ENCODE results near the gene RASSF1. TPM values are rescaled to one million over a fixed set of nuclear protein-coding genes. Genes with fewer than 3 reads are reported as not detected.
"Not testable (repeated sequence)": the region's sequence is repeated elsewhere in the genome, so short reads cannot be mapped to it uniquely, and the experiment has no call there.

RASSF1 gene
- total RNA-seq, 1 experiment from 2014 or later: 28.1 TPM

DNA sequence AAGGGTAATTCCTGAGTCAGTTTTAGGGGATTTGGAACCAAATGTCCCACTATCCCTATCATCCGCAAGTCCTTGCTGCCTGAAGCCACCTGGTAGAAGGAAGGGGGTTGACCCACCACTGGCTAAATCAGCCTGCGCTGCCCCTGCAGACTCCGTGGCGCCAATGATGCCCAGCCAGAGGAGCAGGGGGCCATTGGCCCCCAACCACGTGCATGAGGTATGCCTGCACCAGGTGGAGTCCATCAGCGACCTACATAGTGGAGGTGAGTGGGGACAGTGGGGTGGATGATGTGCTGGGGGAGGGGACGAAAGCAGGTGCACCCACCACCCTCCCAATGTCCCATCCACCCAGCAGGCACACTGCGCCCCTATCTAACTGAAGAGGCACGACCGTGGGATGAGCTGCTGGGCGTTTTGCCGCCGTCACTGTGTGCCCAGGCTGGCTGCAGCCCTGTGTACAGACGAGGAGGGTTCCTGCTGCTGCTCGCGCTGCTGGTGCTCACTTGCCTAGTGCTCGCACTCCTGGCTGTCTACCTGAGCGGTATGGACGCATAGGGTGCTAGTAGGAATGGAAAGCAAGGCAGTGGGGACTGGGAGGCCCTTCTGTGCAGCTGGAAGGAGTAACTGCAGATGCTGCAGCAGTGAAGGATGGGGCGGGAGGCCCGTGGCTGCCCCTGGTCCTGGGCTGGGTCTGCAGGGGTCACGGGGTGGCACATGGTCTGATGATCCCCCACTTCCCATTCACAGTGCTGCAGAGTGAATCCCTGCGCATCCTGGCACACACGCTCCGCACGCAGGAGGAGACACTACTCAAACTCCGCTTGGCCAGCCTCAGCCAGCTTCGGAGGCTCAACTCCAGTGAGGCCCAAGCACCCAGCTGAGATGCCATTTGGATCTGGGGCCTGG lies 54.1 kb downstream of the RASSF1 start:
- Mint-ChIP-seq H3K27me3 (ENCODE audit: insufficient read depth, unreplicated experiment) (no peaks in the 10 kb centered on the region), H3K36me3 (ENCODE audit: insufficient read depth, unreplicated experiment) (peaks cover 24% of the 10 kb centered on the region), H3K9me3 (ENCODE audit: unreplicated experiment) (no peaks in the 10 kb centered on the region), H3K27ac (ENCODE audit: unreplicated experiment) (no peak overlapping the region), H3K4me3 (ENCODE audit: unreplicated experiment) (no peak overlapping the region), H3K4me1 (ENCODE audit: low read depth, unreplicated experiment) (peaks cover 6% of the 10 kb centered on the region)
- ChIA-PET CTCF (no interaction called here), POLR2A (no interaction called here)
- Histone ChIP-seq H3K4me1 (no peaks in the 10 kb centered on the region), H3K4me3 (ENCODE audit: low read depth, low read length) (no peak overlapping the region), H3K9me3 (no peaks in the 10 kb centered on the region), H3K27me3 (replicated peaks; ENCODE audit: control insufficient read depth, insufficient read depth, low read length) (no peaks in the 10 kb centered on the region), H3K36me3 (ENCODE audit: control insufficient read depth, insufficient read depth, low read length) (peaks cover 7% of the 10 kb centered on the region)
- BruUV-seq (replicated peaks): no TSS peak
- intact Hi-C loops (cut with micrococcal nuclease; ENCODE audit: unreplicated experiment): no loop called here
- TF ChIP-seq, protein P1, sequence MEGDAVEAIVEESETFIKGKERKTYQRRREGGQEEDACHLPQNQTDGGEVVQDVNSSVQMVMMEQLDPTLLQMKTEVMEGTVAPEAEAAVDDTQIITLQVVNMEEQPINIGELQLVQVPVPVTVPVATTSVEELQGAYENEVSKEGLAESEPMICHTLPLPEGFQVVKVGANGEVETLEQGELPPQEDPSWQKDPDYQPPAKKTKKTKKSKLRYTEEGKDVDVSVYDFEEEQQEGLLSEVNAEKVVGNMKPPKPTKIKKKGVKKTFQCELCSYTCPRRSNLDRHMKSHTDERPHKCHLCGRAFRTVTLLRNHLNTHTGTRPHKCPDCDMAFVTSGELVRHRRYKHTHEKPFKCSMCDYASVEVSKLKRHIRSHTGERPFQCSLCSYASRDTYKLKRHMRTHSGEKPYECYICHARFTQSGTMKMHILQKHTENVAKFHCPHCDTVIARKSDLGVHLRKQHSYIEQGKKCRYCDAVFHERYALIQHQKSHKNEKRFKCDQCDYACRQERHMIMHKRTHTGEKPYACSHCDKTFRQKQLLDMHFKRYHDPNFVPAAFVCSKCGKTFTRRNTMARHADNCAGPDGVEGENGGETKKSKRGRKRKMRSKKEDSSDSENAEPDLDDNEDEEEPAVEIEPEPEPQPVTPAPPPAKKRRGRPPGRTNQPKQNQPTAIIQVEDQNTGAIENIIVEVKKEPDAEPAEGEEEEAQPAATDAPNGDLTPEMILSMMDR (IDR thresholded peaks at IDR 0.05; ENCODE audit: insufficient read depth in 1 of 2, low read depth in 1 of 2, low read length in 1 of 2, severe bottlenecking in 1 of 2, unreplicated experiment in 1 of 2): no peak
- DNase-seq: no peak

DNA sequence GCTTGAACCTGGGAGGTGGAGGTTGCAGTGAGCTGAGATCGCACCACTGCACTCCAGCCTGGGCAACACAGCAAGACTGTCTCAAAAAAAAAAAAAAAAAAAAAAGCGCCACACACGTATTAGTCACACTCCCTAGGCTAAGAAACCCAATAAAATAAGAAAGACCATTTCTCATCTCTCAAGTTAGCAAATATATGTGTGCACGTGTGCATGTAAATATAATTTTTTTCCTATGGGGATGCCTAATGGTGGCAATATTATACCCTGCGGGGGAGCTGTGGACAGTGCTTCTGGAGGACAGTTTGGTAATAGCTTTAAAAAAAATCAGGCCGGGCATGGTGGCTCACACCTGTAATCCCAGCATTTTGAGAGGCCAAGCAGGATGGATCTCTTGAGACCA lies 56.5 kb downstream of the RASSF1 start:
- intact Hi-C loops (cut with micrococcal nuclease; ENCODE audit: unreplicated experiment); H3K4me1 ChIP-seq; H3K27me3 ChIP-seq (replicated peaks; ENCODE audit: control insufficient read depth, insufficient read depth, low read length); H3K9me3 ChIP-seq; H3K36me3 ChIP-seq (ENCODE audit: control insufficient read depth, insufficient read depth, low read length); H3K27me3 Mint-ChIP-seq (ENCODE audit: insufficient read depth, unreplicated experiment); BruUV-seq (replicated peaks); H3K4me1 Mint-ChIP-seq (ENCODE audit: low read depth, unreplicated experiment); H3K9me3 Mint-ChIP-seq (ENCODE audit: unreplicated experiment); H3K27ac Mint-ChIP-seq (ENCODE audit: unreplicated experiment); H3K36me3 Mint-ChIP-seq (ENCODE audit: insufficient read depth, unreplicated experiment); H3K4me3 ChIP-seq (ENCODE audit: low read depth, low read length); H3K4me3 Mint-ChIP-seq (ENCODE audit: unreplicated experiment); DNase-seq: not testable (repeated sequence)
- ChIA-PET POLR2A (interaction anchor here (1.1 kb wide), 1 partner anchor 48 kb away, joined by 3 read pairs; the partner anchor contains the start of gene GNAI2), CTCF (interaction anchor here (1.2 kb wide), 1 partner anchor 19 kb away, joined by 4 read pairs; no protein-coding TSS in a partner anchor)

Other genes starting within 250 kb of the RASSF1 start
- 11.3 and 16.5 TPM in 2 replicates for gene SEMA3F, start 185.5 kb downstream of the RASSF1 start, total RNA-seq (2022)
- 0.50 TPM in 1 of 2 replicates, not detected in the other for gene GNAT1, start 149.2 kb downstream of the RASSF1 start, total RNA-seq (2022)
- 11.4 and 16.8 TPM in 2 replicates for gene SLC38A3, start 135.6 kb downstream of the RASSF1 start, total RNA-seq (2022)
- 59.3 and 62.0 TPM in 2 replicates for gene GNAI2, start 104.6 kb downstream of the RASSF1 start, total RNA-seq (2022)
- gene SEMA3B, start 71.7 kb downstream of the RASSF1 start, total RNA-seq (2022): 19.7 and 21.8 TPM in 2 replicates
- gene LSMEM2, start 61.7 kb downstream of the RASSF1 start, total RNA-seq (2022): not detected in 2 replicates
- gene IFRD2, start 48.4 kb downstream of the RASSF1 start, total RNA-seq (2022): 88.0 and 89.5 TPM in 2 replicates
- gene HYAL3, start 41.4 kb downstream of the RASSF1 start, total RNA-seq (2022): 5.2 and 6.8 TPM in 2 replicates
- gene NAA80, start 41.4 kb downstream of the RASSF1 start, total RNA-seq (2022): 6.7 and 8.2 TPM in 2 replicates
- gene HYAL1, start 37.3 kb downstream of the RASSF1 start, total RNA-seq (2022): 2.3 and 2.6 TPM in 2 replicates
- 30.1 and 31.6 TPM in 2 replicates for gene HYAL2, start 18.1 kb downstream of the RASSF1 start, total RNA-seq (2022)
- 34.9 and 38.3 TPM in 2 replicates for gene TUSC2, start 12.6 kb downstream of the RASSF1 start, total RNA-seq (2022)
- gene ZMYND10, start 4.9 kb upstream of the RASSF1 start, total RNA-seq (2022): 0.23 and 0.29 TPM in 2 replicates
- gene NPRL2, start 9.9 kb upstream of the RASSF1 start, total RNA-seq (2022): 23.7 and 29.8 TPM in 2 replicates
- gene CYB561D2, start 10.0 kb upstream of the RASSF1 start, total RNA-seq (2022): 21.2 and 21.4 TPM in 2 replicates
- gene TMEM115, start 18.7 kb upstream of the RASSF1 start, total RNA-seq (2022): 23.9 TPM in 2 replicates
- 0.25 and 0.35 TPM in 2 replicates for gene CACNA2D2, start 162.8 kb upstream of the RASSF1 start, total RNA-seq (2022)
- gene C3orf18, start 226.9 kb upstream of the RASSF1 start, total RNA-seq (2022): 1.6 and 2.1 TPM in 2 replicates
- gene HEMK1, start 228.7 kb upstream of the RASSF1 start, total RNA-seq (2022): 12.6 and 14.3 TPM in 2 replicates

Measured in Caco-2 (cell line).